HFF-Myc (cell line): ENCODE measurements around the gene IL17C.

ENCODE experiments used
- DNase-seq: peaks from one replicate; pipeline ENCODE4 v3.0.0-alpha.2; 2011; ENCODE audit warnings: low read depth; ENCODE audit errors: extremely low read depth
- H3K4me3 ChIP-seq: replicated peaks from 2 replicates; pipeline ENCODE4 v1.5.1; 2011; ENCODE audit warnings: low read depth, mild to moderate bottlenecking, control low read depth, low read length
- CTCF ChIP-seq: IDR thresholded peaks from 2 replicates; pipeline ENCODE4 v1.5.1; 2012; ENCODE audit warnings: mild to moderate bottlenecking, low read depth, low read length, control low read depth; ENCODE audit errors: missing control alignments

The IL17C gene

GRCh38 chr16:88638323-88639230 lies at the start of gene IL17C:
TSS of gene IL17C (plus strand) at chr16:88638572. CDS start at chr16:88638642, 70 bp downstream.
- no peak for DNase-seq
- H3K4me3 ChIP-seq: no peak within 1 kb of the TSS
- no peak for TF ChIP-seq CTCF

GRCh38 chr16:88588754-88589153 lies 49.6 kb upstream of the IL17C start:
- H3K4me3 ChIP-seq: no peak overlapping the region
- TF ChIP-seq CTCF: no peak
- DNase-seq: no peak

- no peak for DNase-seq
- no peak overlapping the region for H3K4me3 ChIP-seq
- no peak for TF ChIP-seq CTCF
Measured at GRCh38 chr16:88589441-88589840, 48.9 kb upstream of the IL17C start.

GRCh38 chr16:88591577-88592021 lies 46.8 kb upstream of the IL17C start:
- TF ChIP-seq CTCF: no peak
- DNase-seq: no peak
- H3K4me3 ChIP-seq: no peak overlapping the region

- no peak for TF ChIP-seq CTCF
- DNase-seq: no peak
Measured at GRCh38 chr16:88593061-88593460, 45.3 kb upstream of the IL17C start.

GRCh38 chr16:88593489-88593888 lies 44.9 kb upstream of the IL17C start:
- TF ChIP-seq CTCF: no peak
- no peak overlapping the region for H3K4me3 ChIP-seq
- DNase-seq: no peak

More at GRCh38 chr16:88593061-88593460, 45.3 kb upstream of the IL17C start:
- no peak overlapping the region for H3K4me3 ChIP-seq

GRCh38 chr16:88593910-88594309 lies 44.5 kb upstream of the IL17C start:
- no peak overlapping the region for H3K4me3 ChIP-seq
- no peak for TF ChIP-seq CTCF
- DNase-seq: no peak
